Keratinocyte (primary cell): Measurements from ENCODE around the gene GPR39.

ENCODE experiments used
- CTCF ChIP-seq, 3 experiments: IDR thresholded peaks in 1 of 3; conservative IDR thresholded peaks in 1 of 3; optimal IDR thresholded peaks in 1 of 3; 2 replicates in 2 of 3; 3 replicates in 1 of 3; pipeline versions ENCODE3 to v1.5.1; 2011; ENCODE audit warnings: low read length in 3 of 3, mild to moderate bottlenecking in 3 of 3, moderate library complexity in 2 of 3, control low read depth in 1 of 3, inconsistent platforms in 1 of 3; ENCODE audit not compliant: insufficient read depth in 2 of 3; ENCODE audit errors: extremely low read depth in 1 of 3
- EZH2 ChIP-seq: IDR thresholded peaks from one replicate; pipeline ENCODE4 v1.6.1; 2012; ENCODE audit warnings: inconsistent platforms, mild to moderate bottlenecking, low read length, moderate library complexity

- TF ChIP-seq EZH2 (no peak), CTCF (optimal IDR thresholded peaks at IDR 0.05 in 1 of 3, IDR thresholded peaks at IDR 0.05 in 1 of 3, conservative IDR thresholded peaks at IDR 0.05 in 1 of 3; ENCODE audit: extremely low read depth in 1 of 3, insufficient read depth in 2 of 3, low read length in 3 of 3) (no peak)
These were observed 230.0 kb downstream of the GPR39 start for GRCh38 chr2:132646540-132647108.
